Pancreas (tissue), 10 donors: ENCODE data around the gene EPC1. TPM values are rescaled to one million over a fixed set of nuclear protein-coding genes. Genes with fewer than 3 reads are reported as not detected.
"Not testable (repeated sequence)": the region's sequence is repeated elsewhere in the genome, so short reads cannot be mapped to it uniquely, and the experiment has no call there.

Source experiments
- ATAC-seq, 4 donors: fragments of 200-7000 bp; cut with Tn5 transposase; one replicate each; pipeline versions ENCODE4 v1.8.0 to v1.9.1; 2020; ENCODE audit warnings: mild to moderate bottlenecking in 4 of 4, moderate library complexity in 4 of 4
- DNase-seq, 6 donors: peaks; one replicate each; pipeline ENCODE4 v3.0.0-alpha.2; 2020
- FAIRE-seq: peaks from 2 replicates; lab custom pipeline; 2012; peaks lifted over from hg19 to GRCh38; lab: Jason Lieb, UNC
- H3K27ac ChIP-seq, 4 donors: fragments of 200-600 bp; sonication (generic); 1 replicate in 3 of 4; 2 replicates in 1 of 4; pipeline versions ENCODE4 v1.5.0 to v1.8.0; 2020
- H3K27me3 ChIP-seq, 4 donors: fragments of 200-600 bp; one replicate each; pipeline ENCODE4 v1.8.0; 2021
- H3K36me3 ChIP-seq, 3 donors: fragments of 200-600 bp; sonication (generic) in 1 of 3; one replicate each; pipeline versions ENCODE4 v1.5.0 to v1.8.0; 2020 to 2021
- H3K4me1 ChIP-seq, 3 donors: fragments of 200-600 bp; one replicate each; pipeline ENCODE4 v1.8.0; 2021
- H3K4me3 ChIP-seq, 4 donors: fragments of 200-600 bp; sonication (generic) in 2 of 4; one replicate each; pipeline versions ENCODE4 v1.5.0 to v1.8.0; 2020 to 2021
- H3K9me3 ChIP-seq, 4 donors: fragments of 200-600 bp; one replicate each; pipeline ENCODE4 v1.8.0; 2021
- WGBS, 2 donors: extraction: QIAGEN DNeasy Blood & Tissue Kit; methylation state at CpG; one replicate each; pipeline ENCODE4 v1.1.7; 2013; 5-methylcytosine and 5-hydroxymethylcytosine counted together
- intact Hi-C, 3 donors: fragments of 100-400 bp; cut with DNase I; formaldehyde crosslinking; loops; one replicate each; pipeline versions ENCODE4 v1.11.1 to v1.14.2; 2022
- polyA plus RNA-seq, 2 donors: library from polyadenylated mRNA; stranded (reverse); fragments of 200-250 nt; gene quantifications; one replicate each; pipeline ENCODE4 v1.2.3, GENCODE V29; 2013
- total RNA-seq, 6 donors: library from RNA; stranded (reverse); fragmentation: NEBNext Ultra II Directional in 4 of 6; extraction: Animal tissue kit (Norgen Biotek cat#: 25700) in 4 of 6; gene quantifications; one replicate each; pipeline versions ENCODE4 v1.2.1 to v1.2.4, GENCODE V29; 2021 to 2023
- TF ChIP-seq, protein P1 (sequence below), 4 donors: fragments of 200-600 bp; sonication (generic) in 3 of 4; IDR thresholded peaks; one replicate each; pipeline versions ENCODE4 v1.5.0 to v1.8.0; 2021; ENCODE audit warnings: antibody characterized with exemption in 4 of 4
- donor health status: healthy with polysubstance abuse.
- donor health status: DM: no; HTN: no; CAD: no; lungs with moderate emphysema.
- donor health status: DM: no; HTN: no; CAD: no.
- donor health status: control.
- donor health status: control.
- donor health status: Bipolar disorder and iron deficiency.
- donor health status: DM: yes; HTN: yes; CAD: no.
- donor health status: DM: no; HTN: no; CAD: no.
- donor health status: DM: no; HTN: no; CAD: no.
- donor health status: DM: yes; HTN: yes; CAD: no.

Gene EPC1
- total and polyA plus RNA-seq, 8 donors: 11.3 to 21.8 (median 16.4) TPM

DNA sequence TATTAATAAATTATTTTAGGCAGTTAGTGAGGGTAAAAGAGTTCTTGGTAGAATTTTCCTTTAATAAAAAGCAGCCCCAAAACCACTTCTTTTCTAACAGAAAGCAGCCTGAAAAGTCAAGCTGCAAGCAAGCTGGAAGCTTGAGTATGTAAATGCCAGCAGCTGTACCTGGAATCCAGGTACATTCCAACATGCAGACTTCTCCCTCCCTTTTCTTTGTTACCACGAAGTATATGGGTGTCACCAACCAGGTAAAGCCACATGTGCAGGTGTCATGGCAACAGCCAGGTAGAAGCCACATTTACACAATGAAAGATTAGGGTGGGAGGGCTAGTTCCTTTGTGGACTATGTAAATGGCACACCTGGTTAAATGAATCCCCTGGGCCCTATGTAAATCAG, 114.6 kb downstream of the EPC1 start:
- WGBS, 2 donors: 12 to 27% methylated on average over 1 of the region's 1 CpG
- intact Hi-C loops: no loop called here
- no peak for FAIRE-seq
- Histone ChIP-seq H3K27ac (no peak overlapping the region), H3K4me1 (no peaks in the 10 kb centered on the region), H3K4me3 (no peak overlapping the region), H3K9me3 (no peaks in the 10 kb centered on the region), H3K36me3 (no peaks in the 10 kb centered on the region), H3K27me3 (no peaks in the 10 kb centered on the region)
- DNase-seq: no peak
- no peak for ATAC-seq
- TF ChIP-seq, protein P1, sequence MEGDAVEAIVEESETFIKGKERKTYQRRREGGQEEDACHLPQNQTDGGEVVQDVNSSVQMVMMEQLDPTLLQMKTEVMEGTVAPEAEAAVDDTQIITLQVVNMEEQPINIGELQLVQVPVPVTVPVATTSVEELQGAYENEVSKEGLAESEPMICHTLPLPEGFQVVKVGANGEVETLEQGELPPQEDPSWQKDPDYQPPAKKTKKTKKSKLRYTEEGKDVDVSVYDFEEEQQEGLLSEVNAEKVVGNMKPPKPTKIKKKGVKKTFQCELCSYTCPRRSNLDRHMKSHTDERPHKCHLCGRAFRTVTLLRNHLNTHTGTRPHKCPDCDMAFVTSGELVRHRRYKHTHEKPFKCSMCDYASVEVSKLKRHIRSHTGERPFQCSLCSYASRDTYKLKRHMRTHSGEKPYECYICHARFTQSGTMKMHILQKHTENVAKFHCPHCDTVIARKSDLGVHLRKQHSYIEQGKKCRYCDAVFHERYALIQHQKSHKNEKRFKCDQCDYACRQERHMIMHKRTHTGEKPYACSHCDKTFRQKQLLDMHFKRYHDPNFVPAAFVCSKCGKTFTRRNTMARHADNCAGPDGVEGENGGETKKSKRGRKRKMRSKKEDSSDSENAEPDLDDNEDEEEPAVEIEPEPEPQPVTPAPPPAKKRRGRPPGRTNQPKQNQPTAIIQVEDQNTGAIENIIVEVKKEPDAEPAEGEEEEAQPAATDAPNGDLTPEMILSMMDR (IDR thresholded peaks at IDR 0.05): no peak

GRCh38 chr10:32229788-32230187, 117.2 kb downstream of the EPC1 start:
- H3K4me3 ChIP-seq, H3K9me3 ChIP-seq, DNase-seq, H3K27me3 ChIP-seq, H3K4me1 ChIP-seq, H3K27ac ChIP-seq, intact Hi-C loops, FAIRE-seq, ATAC-seq, H3K36me3 ChIP-seq: not testable (repeated sequence)
- WGBS, 2 donors: 90 to 97% methylated on average over 7 of the region's 7 CpGs

GRCh38 chr10:32229170-32229569, 117.8 kb downstream of the EPC1 start:
- intact Hi-C loops: no loop called here
- TF ChIP-seq, protein P1 (IDR thresholded peaks at IDR 0.05): no peak
- Histone ChIP-seq H3K4me3 (no peak overlapping the region), H3K9me3 (no peaks in the 10 kb centered on the region), H3K36me3 (no peaks in the 10 kb centered on the region), H3K4me1 (no peaks in the 10 kb centered on the region), H3K27ac (no peak overlapping the region), H3K27me3 (no peaks in the 10 kb centered on the region)
- DNase-seq (no peak), ATAC-seq (no peak), FAIRE-seq (no peak)
- WGBS, 2 donors: 55 to 61% methylated on average over 3 of the region's 3 CpGs

GRCh38 chr10:32227802-32228201, 119.2 kb downstream of the EPC1 start:
- intact Hi-C loops: no loop called here
- H3K4me1 ChIP-seq: no peaks in the 10 kb centered on the region
- H3K27ac ChIP-seq: no peak overlapping the region
- H3K27me3 ChIP-seq: no peaks in the 10 kb centered on the region
- no peak for FAIRE-seq
- no peaks in the 10 kb centered on the region for H3K9me3 ChIP-seq
- H3K4me3 ChIP-seq: no peak overlapping the region
- no peak for DNase-seq
- no peaks in the 10 kb centered on the region for H3K36me3 ChIP-seq
- 50 to 59% methylated on average over 2 of the region's 2 CpGs for whole genome bisulfite sequencing, 2 donors
- ATAC-seq: no peak
- TF ChIP-seq, protein P1 (IDR thresholded peaks at IDR 0.05): no peak

- no peak overlapping the region for H3K27ac ChIP-seq
- H3K4me1 ChIP-seq: no peaks in the 10 kb centered on the region
- DNase-seq: no peak
- H3K4me3 ChIP-seq: no peak overlapping the region
- 98 to 100% methylated on average over 1 of the region's 1 CpG for WGBS, 2 donors
- TF ChIP-seq, protein P1 (IDR thresholded peaks at IDR 0.05): no peak
- intact Hi-C loops: no loop called here
- H3K36me3 ChIP-seq: no peaks in the 10 kb centered on the region
- ATAC-seq: no peak
- no peak for FAIRE-seq
- H3K9me3 ChIP-seq: no peaks in the 10 kb centered on the region
- no peaks in the 10 kb centered on the region for H3K27me3 ChIP-seq
Observed at GRCh38 chr10:32226624-32227023, 120.3 kb downstream of the EPC1 start.
